Loucy (cell line): ENCODE measurements around the gene OR10A5.

Source experiments
- H2AFZ ChIP-seq: fragments of 200-600 bp; sonication (generic); 2 replicates; pipeline ENCODE4 v1.6.0; 2016; ENCODE audit warnings: antibody characterized with exemption, mild to moderate bottlenecking, low read length, moderate library complexity
- H3F3A ChIP-seq: fragments of 200-600 bp; 2 replicates; pipeline ENCODE4 v1.6.0; 2016; ENCODE audit warnings: antibody characterized with exemption, low read depth, mild to moderate bottlenecking
- H3K27me3 ChIP-seq: fragments of 200-600 bp; sonication (generic); 2 replicates; pipeline ENCODE4 v1.6.1; 2014; ENCODE audit warnings: low read length, mild to moderate bottlenecking; ENCODE audit not compliant: insufficient read depth, poor library complexity, severe bottlenecking
- H3K36me3 ChIP-seq: fragments of 200-600 bp; sonication (generic); 2 replicates; pipeline ENCODE4 v1.6.1; 2016; ENCODE audit warnings: low read length; ENCODE audit not compliant: insufficient read depth
- H3K4me1 ChIP-seq: fragments of 200-600 bp; sonication (generic); 2 replicates; pipeline ENCODE4 v1.5.1; 2014; ENCODE audit warnings: low read length, mild to moderate bottlenecking; ENCODE audit not compliant: insufficient read depth, poor library complexity, severe bottlenecking
- H3K4me2 ChIP-seq: fragments of 200-600 bp; sonication (generic); 2 replicates; pipeline ENCODE4 v1.6.0; 2014; ENCODE audit warnings: antibody characterized with exemption, low read length, low read depth, mild to moderate bottlenecking; ENCODE audit not compliant: poor library complexity, severe bottlenecking
- H3K4me3 ChIP-seq: fragments of 200-600 bp; sonication (generic); 2 replicates; pipeline ENCODE4 v1.5.1; 2014; ENCODE audit warnings: low read length, mild to moderate bottlenecking, mixed read lengths; ENCODE audit not compliant: poor library complexity, severe bottlenecking
- H3K79me2 ChIP-seq: fragments of 200-600 bp; sonication (generic); 2 replicates; pipeline ENCODE4 v1.6.1; 2014; ENCODE audit warnings: low read length; ENCODE audit not compliant: insufficient read depth
- H3K9ac ChIP-seq: fragments of 200-600 bp; sonication (generic); 2 replicates; pipeline ENCODE4 v1.6.0; 2014; ENCODE audit warnings: mild to moderate bottlenecking, low read depth, low read length, moderate library complexity; ENCODE audit not compliant: poor library complexity, severe bottlenecking
- H3K9me2 ChIP-seq: fragments of 200-600 bp; sonication (generic); replicated peaks from 2 replicates; pipeline ENCODE4 v1.6.1; 2016; ENCODE audit warnings: low read depth, low read length, mixed read lengths
- H3K9me3 ChIP-seq: fragments of 200-600 bp; sonication (generic); 2 replicates; pipeline ENCODE4 v1.6.1; 2014; ENCODE audit warnings: mild to moderate bottlenecking, antibody characterized with exemption, low read length, low read depth; ENCODE audit not compliant: insufficient read depth
- H4K20me1 ChIP-seq: fragments of 200-600 bp; sonication (generic); 2 replicates; pipeline ENCODE4 v1.6.0; 2014; ENCODE audit warnings: antibody characterized with exemption, low read length, mild to moderate bottlenecking; ENCODE audit not compliant: insufficient read depth, poor library complexity, severe bottlenecking
- CTCF ChIP-seq: fragments of 200-600 bp; sonication (generic); conservative IDR thresholded peaks from 2 replicates; pipeline ENCODE4 v1.5.1; 2014; ENCODE audit warnings: mild to moderate bottlenecking, antibody characterized with exemption, low read length
- EZH2phosphoT487 ChIP-seq: fragments of 200-600 bp; IDR thresholded peaks from 2 replicates; pipeline ENCODE4 v1.6.1; 2018; ENCODE audit warnings: antibody characterized with exemption, mild to moderate bottlenecking, moderate library complexity, borderline replicate concordance

OR10A5 gene

GRCh38 chr11:6855971-6856541 is 10.6 kb downstream of the OR10A5 start:
- no peaks in the 10 kb centered on the region for H4K20me1 ChIP-seq
- no peaks in the 10 kb centered on the region for H3F3A ChIP-seq
- no peak overlapping the region for H3K4me3 ChIP-seq
- no peaks in the 10 kb centered on the region for H3K27me3 ChIP-seq
- H3K9me3 ChIP-seq, result no peaks in the 10 kb centered on the region
- no peaks in the 10 kb centered on the region for H3K36me3 ChIP-seq
- TF ChIP-seq CTCF (no peak), EZH2phosphoT487 (no peak)
- no peaks in the 10 kb centered on the region for H3K79me2 ChIP-seq
- H3K9ac ChIP-seq, result no peak overlapping the region
- H3K9me2 ChIP-seq, result no peaks in the 10 kb centered on the region
- no peak overlapping the region for H2AFZ ChIP-seq
- no peak overlapping the region for H3K4me2 ChIP-seq
- H3K4me1 ChIP-seq, result no peaks in the 10 kb centered on the region

- no peak overlapping the region for H3K4me3 ChIP-seq
Measured at GRCh38 chr11:6856871-6857270, 11.4 kb downstream of the OR10A5 start.

GRCh38 chr11:6862961-6863360 is 17.5 kb downstream of the OR10A5 start, which contains the start of gene OR10A2:
OR10A2 (plus strand) TSS chr11:6863057; CDS start chr11:6869755, 6,698 bp downstream.
- no peak within 1 kb of the TSS for H2AFZ ChIP-seq
- TF ChIP-seq CTCF (no peak), EZH2phosphoT487 (no peak)
- H3K9me2 ChIP-seq, result no peaks in the 10 kb centered on the region
- no peaks in the 10 kb centered on the region for H3F3A ChIP-seq
- no peaks in the 10 kb centered on the region for H4K20me1 ChIP-seq
- H3K4me2 ChIP-seq, result no peak within 1 kb of the TSS
- no peaks in the 10 kb centered on the region for H3K9me3 ChIP-seq
- H3K4me1 ChIP-seq, result no peaks in the 10 kb centered on the region
- H3K36me3 ChIP-seq, result no peaks in the 10 kb centered on the region
- H3K9ac ChIP-seq, result no peak within 1 kb of the TSS
- H3K27me3 ChIP-seq, result no peaks in the 10 kb centered on the region
- no peaks in the 10 kb centered on the region for H3K79me2 ChIP-seq
- H3K4me3 ChIP-seq, result no peak within 1 kb of the TSS

More at GRCh38 chr11:6856871-6857270, 11.4 kb downstream of the OR10A5 start:
- Histone ChIP-seq H3K9me3 (no peaks in the 10 kb centered on the region), H3K9me2 (no peaks in the 10 kb centered on the region), H3K27me3 (no peaks in the 10 kb centered on the region), H3K9ac (no peak overlapping the region), H2AFZ (no peak overlapping the region), H3F3A (no peaks in the 10 kb centered on the region), H3K4me2 (no peak overlapping the region), H3K79me2 (no peaks in the 10 kb centered on the region), H3K36me3 (no peaks in the 10 kb centered on the region), H4K20me1 (no peaks in the 10 kb centered on the region), H3K4me1 (no peaks in the 10 kb centered on the region)
- TF ChIP-seq EZH2phosphoT487 (no peak), CTCF (no peak)
